Measurements from ENCODE around the gene LIPH.
A peak's percentile ranks its signal among the peaks of the same experiment; 100 is the strongest.
"Not testable (repeated sequence)": the region's sequence is repeated elsewhere in the genome, so short reads cannot be mapped to it uniquely, and the experiment has no call there.

The LIPH gene

GRCh38 chr3:185552358-185552877, at the start of gene LIPH:
TSS of gene LIPH (minus strand) at chr3:185552588. CDS start at chr3:185552471, 117 bp downstream.
- DNase-seq (ENCODE audit: low read depth): no peak

- no peak for DNase-seq (ENCODE audit: low read depth)
Observed at GRCh38 chr3:185595526-185595925, 43.1 kb upstream of the LIPH start.

GRCh38 chr3:185594073-185594472, 41.7 kb upstream of the LIPH start:
- no peak for DNase-seq (ENCODE audit: low read depth)

GRCh38 chr3:185586686-185587039, 34.3 kb upstream of the LIPH start:
- DNase-seq (ENCODE audit: low read depth): no peak

- peak; percentile 99 for DNase-seq (ENCODE audit: low read depth)
Observed at GRCh38 chr3:185585859-185586685, 33.7 kb upstream of the LIPH start, which contains the start of gene SENP2. TSS of gene SENP2 (plus strand) at chr3:185586295. CDS start at chr3:185586414, 119 bp downstream.

- DNase-seq (ENCODE audit: low read depth): no peak
Observed at GRCh38 chr3:185585518-185585858, 33.1 kb upstream of the LIPH start.

GRCh38 chr3:185584686-185585085, 32.3 kb upstream of the LIPH start:
- DNase-seq (ENCODE audit: low read depth): no peak

GRCh38 chr3:185583925-185584324, 31.5 kb upstream of the LIPH start:
- DNase-seq (ENCODE audit: low read depth): no peak

- DNase-seq (ENCODE audit: low read depth): no peak
Observed at GRCh38 chr3:185582871-185583270, 30.5 kb upstream of the LIPH start.

GRCh38 chr3:185582236-185582635, 29.8 kb upstream of the LIPH start:
- DNase-seq (ENCODE audit: low read depth): no peak

- DNase-seq (ENCODE audit: low read depth): not testable (repeated sequence)
Observed at GRCh38 chr3:185575108-185575869, 22.9 kb upstream of the LIPH start.

GRCh38 chr3:185572183-185572582, 19.8 kb upstream of the LIPH start:
- DNase-seq (ENCODE audit: low read depth): no peak

GRCh38 chr3:185561958-185562357, 9.6 kb upstream of the LIPH start:
- no peak for DNase-seq (ENCODE audit: low read depth)

- DNase-seq (ENCODE audit: low read depth): no peak
Observed at GRCh38 chr3:185561374-185561943, 9.1 kb upstream of the LIPH start.

GRCh38 chr3:185560676-185561075, 8.3 kb upstream of the LIPH start:
- no peak for DNase-seq (ENCODE audit: low read depth)

- DNase-seq (ENCODE audit: low read depth): no peak
Observed at GRCh38 chr3:185559706-185560090, 7.3 kb upstream of the LIPH start.

- no peak for DNase-seq (ENCODE audit: low read depth)
Observed at GRCh38 chr3:185558395-185558794, 6.0 kb upstream of the LIPH start.

GRCh38 chr3:185556640-185557039, 4.3 kb upstream of the LIPH start:
- DNase-seq (ENCODE audit: low read depth): not testable (repeated sequence)

GRCh38 chr3:185555860-185556347, 3.5 kb upstream of the LIPH start:
- no peak for DNase-seq (ENCODE audit: low read depth)

- no peak for DNase-seq (ENCODE audit: low read depth)
Observed at GRCh38 chr3:185555101-185555501, 2.7 kb upstream of the LIPH start.

GRCh38 chr3:185549651-185550111, 2.7 kb downstream of the LIPH start:
- no peak for DNase-seq (ENCODE audit: low read depth)

- DNase-seq (ENCODE audit: low read depth): no peak
Observed at GRCh38 chr3:185549122-185549521, 3.3 kb downstream of the LIPH start.

- DNase-seq (ENCODE audit: low read depth): no peak
Observed at GRCh38 chr3:185540695-185541094, 11.7 kb downstream of the LIPH start.

All from T-helper 22 cell (primary cell).